GM23248 (cell line): ENCODE data around the gene PPP1R9A. TPM values are rescaled to one million over a fixed set of nuclear protein-coding genes. Genes with fewer than 3 reads are reported as not detected.
A peak's percentile ranks its signal among the peaks of the same experiment; 100 is the strongest.

Source experiments
- DNase-seq: peaks from one replicate; pipeline ENCODE4 v3.0.0-alpha.2; 2015
- H2AFZ ChIP-seq: fragments of 200-600 bp; sonication (generic); 2 replicates; pipeline ENCODE4 v1.6.1; 2016; ENCODE audit warnings: antibody characterized with exemption
- H3F3A ChIP-seq: fragments of 200-600 bp; sonication (generic); 2 replicates; pipeline ENCODE4 v1.6.1; 2016; ENCODE audit warnings: mild to moderate bottlenecking, antibody characterized with exemption, mixed run types; ENCODE audit not compliant: insufficient read depth
- H3K27ac ChIP-seq: fragments of 200-600 bp; sonication (generic); 2 replicates; pipeline ENCODE4 v1.5.1; 2016; ENCODE audit warnings: mild to moderate bottlenecking
- H3K27me3 ChIP-seq: fragments of 200-600 bp; sonication (generic); replicated peaks from 2 replicates; pipeline ENCODE4 v1.6.1; 2016; ENCODE audit warnings: mild to moderate bottlenecking; ENCODE audit not compliant: insufficient read depth
- H3K36me3 ChIP-seq: fragments of 200-600 bp; sonication (generic); 2 replicates; pipeline ENCODE4 v1.6.1; 2016; ENCODE audit warnings: low read depth, mild to moderate bottlenecking
- H3K4me1 ChIP-seq: fragments of 200-600 bp; sonication (generic); 2 replicates; pipeline ENCODE4 v1.6.1; 2016; ENCODE audit warnings: mild to moderate bottlenecking; ENCODE audit not compliant: insufficient read depth
- H3K4me2 ChIP-seq: fragments of 200-600 bp; sonication (generic); one replicate; pipeline ENCODE4 v1.6.1; 2016; ENCODE audit warnings: mild to moderate bottlenecking; ENCODE audit not compliant: unreplicated experiment
- H3K4me3 ChIP-seq: fragments of 200-600 bp; sonication (generic); 2 replicates; pipeline ENCODE4 v1.5.1; 2016; ENCODE audit warnings: mild to moderate bottlenecking
- H3K79me2 ChIP-seq: fragments of 200-600 bp; sonication (generic); 2 replicates; pipeline ENCODE4 v1.6.1; 2016; ENCODE audit warnings: mild to moderate bottlenecking; ENCODE audit not compliant: insufficient read depth
- H3K9ac ChIP-seq: fragments of 200-600 bp; sonication (generic); 2 replicates; pipeline ENCODE4 v1.6.1; 2016; ENCODE audit warnings: mild to moderate bottlenecking
- H3K9me2 ChIP-seq: fragments of 200-600 bp; sonication (generic); 2 replicates; pipeline ENCODE4 v1.6.1; 2016; ENCODE audit warnings: mixed run types, mild to moderate bottlenecking, moderate library complexity; ENCODE audit not compliant: insufficient read depth
- H3K9me3 ChIP-seq: fragments of 200-600 bp; sonication (generic); one replicate; pipeline ENCODE4 v1.6.1; 2017; ENCODE audit warnings: low read depth
- H4K20me1 ChIP-seq: fragments of 200-600 bp; sonication (generic); 2 replicates; pipeline ENCODE4 v1.6.0; 2016; ENCODE audit not compliant: insufficient read depth
- EZH2 ChIP-seq: fragments of 200-600 bp; sonication (generic); IDR thresholded peaks from 2 replicates; pipeline ENCODE4 v1.6.1; 2018; ENCODE audit warnings: antibody characterized with exemption, mild to moderate bottlenecking; ENCODE audit not compliant: insufficient read depth, poor library complexity, severe bottlenecking
- EZH2phosphoT487 ChIP-seq: fragments of 200-600 bp; sonication (generic); IDR thresholded peaks from 2 replicates; pipeline ENCODE4 v1.6.1; 2018; ENCODE audit warnings: antibody characterized with exemption, moderate library complexity, mild to moderate bottlenecking, low read depth; ENCODE audit not compliant: insufficient read depth
- WGBS, 2 experiments: methylation state at CpG; one replicate each; pipeline ENCODE4 v1.1.6; 2015 to 2017; ENCODE audit warnings: low lambda C conversion rate in 2 of 2, low coverage in 1 of 2; ENCODE audit errors: missing lambda C conversion rate in 2 of 2; 5-methylcytosine and 5-hydroxymethylcytosine counted together
- in situ Hi-C: fragments of 300-500 bp; cut with MboI; formaldehyde crosslinking; loops from 2 replicates; pipeline ENCODE4 v1.15.0; 2020
- polyA plus RNA-seq: library from polyadenylated mRNA; unstranded; fragments of >200 nt; fragmentation: Nextera tagmentation; extraction: Ambion mirVana; gene quantifications from 2 replicates; pipeline ENCODE4 v1.2.1, GENCODE V29; 2016
- total RNA-seq: library from RNA; depleted of rRNA; stranded (reverse); fragments of >200 nt; shearing (Covaris generic); gene quantifications from 2 replicates; pipeline ENCODE4 v1.2.3, GENCODE V29; 2014

The PPP1R9A gene
- total and polyA plus RNA-seq, 2 experiments from 2014 or later = 0.03 TPM; not detected in 1

GRCh38 chr7:95097291-95097690, 189.9 kb downstream of the PPP1R9A start:
- in situ Hi-C loops = no loop called here

GRCh38 chr7:95097851-95098250, 190.5 kb downstream of the PPP1R9A start:
- H3K27ac ChIP-seq = no peak overlapping the region
- no peaks in the 10 kb centered on the region for H3F3A ChIP-seq
- no peaks in the 10 kb centered on the region for H3K36me3 ChIP-seq
- no peak overlapping the region for H3K4me3 ChIP-seq
- DNase-seq = no peak
- no peak overlapping the region for H2AFZ ChIP-seq
- no peak overlapping the region for H3K9ac ChIP-seq
- in situ Hi-C loops = no loop called here
- 51 to 57% methylated on average over 2 of the region's 2 CpGs for WGBS, 2 experiments
- no peaks in the 10 kb centered on the region for H4K20me1 ChIP-seq
- TF ChIP-seq EZH2 (no peak), EZH2phosphoT487 (no peak)
- H3K4me1 ChIP-seq = no peaks in the 10 kb centered on the region
- H3K79me2 ChIP-seq = no peaks in the 10 kb centered on the region
- H3K9me2 ChIP-seq = no peaks in the 10 kb centered on the region
- H3K27me3 ChIP-seq = no peaks in the 10 kb centered on the region
- no peaks in the 10 kb centered on the region for H3K9me3 ChIP-seq
- H3K4me2 ChIP-seq = no peak overlapping the region

More at GRCh38 chr7:95097291-95097690, 189.9 kb downstream of the PPP1R9A start:
- Histone ChIP-seq H3K4me2 (no peak overlapping the region), H3K9me2 (no peaks in the 10 kb centered on the region), H3K79me2 (no peaks in the 10 kb centered on the region), H3K36me3 (no peaks in the 10 kb centered on the region), H3K4me3 (no peak overlapping the region), H4K20me1 (no peaks in the 10 kb centered on the region), H3F3A (no peaks in the 10 kb centered on the region), H3K4me1 (no peaks in the 10 kb centered on the region), H3K9ac (no peak overlapping the region), H3K9me3 (no peaks in the 10 kb centered on the region), H2AFZ (no peak overlapping the region), H3K27ac (no peak overlapping the region), H3K27me3 (no peaks in the 10 kb centered on the region)
- WGBS, 2 experiments = 56 to 64% methylated on average over 3 of the region's 3 CpGs
- no peak for DNase-seq
- no peak for TF ChIP-seq EZH2phosphoT487
- TF ChIP-seq EZH2 = no peak

GRCh38 chr7:95099106-95099505, 191.7 kb downstream of the PPP1R9A start:
- WGBS, 2 experiments = 29 to 38% methylated on average over 1 of the region's 1 CpG
- Histone ChIP-seq H3K9me3 (no peaks in the 10 kb centered on the region), H3K27ac (no peak overlapping the region), H3K9ac (no peak overlapping the region), H3K4me1 (no peaks in the 10 kb centered on the region), H3K4me3 (no peak overlapping the region), H3K9me2 (no peaks in the 10 kb centered on the region), H2AFZ (no peak overlapping the region), H3K4me2 (no peak overlapping the region), H3K27me3 (no peaks in the 10 kb centered on the region), H3K79me2 (no peaks in the 10 kb centered on the region), H4K20me1 (no peaks in the 10 kb centered on the region), H3K36me3 (no peaks in the 10 kb centered on the region), H3F3A (no peaks in the 10 kb centered on the region)
- no peak for TF ChIP-seq EZH2phosphoT487
- TF ChIP-seq EZH2 = no peak
- DNase-seq = no peak
- in situ Hi-C loops = no loop called here

- Histone ChIP-seq H3K9ac (no peak overlapping the region), H3F3A (no peaks in the 10 kb centered on the region), H2AFZ (no peak overlapping the region), H3K9me3 (no peaks in the 10 kb centered on the region), H3K4me2 (no peak overlapping the region), H3K79me2 (no peaks in the 10 kb centered on the region), H4K20me1 (no peaks in the 10 kb centered on the region), H3K36me3 (no peaks in the 10 kb centered on the region), H3K4me1 (no peaks in the 10 kb centered on the region), H3K27me3 (no peaks in the 10 kb centered on the region), H3K4me3 (no peak overlapping the region), H3K27ac (no peak overlapping the region), H3K9me2 (no peaks in the 10 kb centered on the region)
- TF ChIP-seq EZH2phosphoT487 = no peak
- no peak for TF ChIP-seq EZH2
- DNase-seq = no peak
- WGBS, 2 experiments = 69 to 73% methylated on average over 5 of the region's 5 CpGs
- in situ Hi-C loops = no loop called here
These were observed 194.0 kb downstream of the PPP1R9A start for GRCh38 chr7:95101422-95101821.

- TF ChIP-seq EZH2phosphoT487 (no peak), EZH2 (no peak)
- Histone ChIP-seq H3K27me3 (no peaks in the 10 kb centered on the region), H3K9me2 (no peaks in the 10 kb centered on the region), H3K36me3 (no peaks in the 10 kb centered on the region), H3F3A (no peaks in the 10 kb centered on the region), H3K9ac (no peak overlapping the region), H3K4me3 (no peak overlapping the region), H4K20me1 (no peaks in the 10 kb centered on the region), H3K9me3 (no peaks in the 10 kb centered on the region), H2AFZ (no peak overlapping the region), H3K4me2 (no peak overlapping the region), H3K79me2 (no peaks in the 10 kb centered on the region), H3K27ac (no peak overlapping the region), H3K4me1 (no peaks in the 10 kb centered on the region)
- peak; percentile 17 for DNase-seq
- WGBS, 2 experiments = 59 to 60% methylated on average over 3 of the region's 3 CpGs
- in situ Hi-C loops = no loop called here
These were observed 195.3 kb downstream of the PPP1R9A start for GRCh38 chr7:95102662-95103061.
